NCI-H82 (cell line): ENCODE data around the gene MTFR1L.

Source experiments
- DNase-seq: peaks from one replicate; lab custom pipeline; 2025; lab: John Stamatoyannopoulos, UW

The MTFR1L gene

DNA sequence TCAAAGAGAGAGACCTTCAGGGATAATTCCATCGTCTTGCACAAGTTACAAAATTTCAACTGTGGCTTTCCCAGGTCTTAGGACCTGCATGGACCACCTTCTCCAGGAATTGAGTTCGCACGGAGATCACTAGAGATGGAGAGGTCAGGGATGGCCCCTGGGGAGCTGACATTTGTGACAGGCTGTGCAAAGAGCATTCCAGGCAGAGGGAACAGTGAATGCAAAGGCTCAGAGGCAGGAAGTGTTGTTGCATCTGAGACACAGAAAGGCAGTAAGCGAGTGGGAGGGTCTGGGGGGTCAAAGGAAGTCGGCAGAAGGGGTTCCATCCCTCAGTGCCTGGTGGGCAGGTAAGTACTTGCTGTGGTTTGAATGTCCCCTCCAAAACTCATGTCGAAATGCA lies 29.3 kb upstream of the MTFR1L start:
- DNase-seq: no peak

GRCh38 chr1:25792115-25792514 lies 27.6 kb upstream of the MTFR1L start:
- no peak for DNase-seq

DNA sequence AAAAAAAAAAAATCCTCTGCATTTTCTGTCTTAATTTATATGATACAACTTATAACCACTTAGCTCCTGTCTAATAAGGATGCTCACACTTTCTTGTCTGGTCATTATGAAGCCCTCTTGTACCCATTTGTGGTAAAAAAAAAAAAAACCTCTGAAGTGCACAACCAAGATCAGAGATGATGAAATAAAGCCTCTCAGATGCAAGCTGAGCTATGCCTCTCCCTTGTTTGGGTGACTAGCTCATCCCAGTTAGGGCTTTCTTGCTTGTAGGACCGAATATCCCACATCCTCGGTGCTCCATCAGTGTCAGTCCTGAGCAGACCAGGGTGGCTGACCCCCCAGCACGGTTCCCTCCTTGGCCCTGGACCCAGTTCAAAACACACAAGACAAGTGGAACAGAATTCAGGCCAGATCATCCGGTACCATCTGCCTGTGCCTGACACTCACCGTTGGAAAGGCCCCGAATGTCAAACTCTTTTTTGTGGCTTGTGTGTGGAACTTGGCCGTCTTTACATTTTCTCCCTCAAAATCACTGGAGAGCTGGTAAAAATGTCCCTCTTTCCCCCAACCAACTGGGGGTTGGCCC lies 26.1 kb upstream of the MTFR1L start:
- no peak for DNase-seq

- peak; percentile 69 for DNase-seq
Observed at GRCh38 chr1:25794325-25794724, 25.4 kb upstream of the MTFR1L start.

GRCh38 chr1:25795211-25795610 lies 24.5 kb upstream of the MTFR1L start:
- DNase-seq: no peak

GRCh38 chr1:25795946-25796810 lies 23.6 kb upstream of the MTFR1L start:
- no peak for DNase-seq

DNA sequence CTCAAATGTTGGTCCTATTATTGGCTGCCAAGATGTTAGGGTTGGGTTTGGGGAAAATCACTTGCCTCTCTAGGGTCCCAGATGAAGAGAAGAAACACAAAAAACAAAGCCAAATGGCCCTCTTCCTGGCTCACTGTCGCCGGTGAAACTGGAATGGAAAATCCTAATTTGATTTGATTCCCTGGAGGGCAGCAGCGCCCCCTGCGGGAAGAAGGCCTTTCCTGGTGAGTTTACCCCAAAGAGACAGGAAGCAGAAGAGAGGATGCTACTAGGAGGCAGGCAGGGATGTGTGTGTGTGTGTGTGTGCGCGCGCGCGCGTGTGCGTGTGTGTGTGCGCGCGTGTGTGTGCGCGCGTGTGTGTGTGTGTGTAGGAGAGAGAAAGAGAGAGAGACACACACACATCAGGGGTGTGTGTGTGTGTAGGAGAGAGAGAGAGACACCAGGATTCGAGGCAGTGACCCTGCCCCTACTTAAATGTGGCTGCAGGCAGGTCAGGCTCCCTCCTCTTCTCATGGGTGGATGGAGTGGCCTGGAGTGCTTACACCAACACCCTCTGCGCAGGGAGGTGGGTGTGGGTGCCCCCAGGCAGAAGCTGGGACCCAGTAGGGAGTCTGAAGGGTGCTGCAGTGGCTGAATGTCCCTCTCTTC lies 22.8 kb upstream of the MTFR1L start:
- peak; percentile 91 for DNase-seq

- DNase-seq: peak; percentile 60
Observed at GRCh38 chr1:25797939-25798338, 21.8 kb upstream of the MTFR1L start.

- no peak for DNase-seq
Observed at GRCh38 chr1:25798666-25799351, 20.9 kb upstream of the MTFR1L start.

- DNase-seq: no peak
Observed at GRCh38 chr1:25799352-25799934, 20.3 kb upstream of the MTFR1L start.

DNA sequence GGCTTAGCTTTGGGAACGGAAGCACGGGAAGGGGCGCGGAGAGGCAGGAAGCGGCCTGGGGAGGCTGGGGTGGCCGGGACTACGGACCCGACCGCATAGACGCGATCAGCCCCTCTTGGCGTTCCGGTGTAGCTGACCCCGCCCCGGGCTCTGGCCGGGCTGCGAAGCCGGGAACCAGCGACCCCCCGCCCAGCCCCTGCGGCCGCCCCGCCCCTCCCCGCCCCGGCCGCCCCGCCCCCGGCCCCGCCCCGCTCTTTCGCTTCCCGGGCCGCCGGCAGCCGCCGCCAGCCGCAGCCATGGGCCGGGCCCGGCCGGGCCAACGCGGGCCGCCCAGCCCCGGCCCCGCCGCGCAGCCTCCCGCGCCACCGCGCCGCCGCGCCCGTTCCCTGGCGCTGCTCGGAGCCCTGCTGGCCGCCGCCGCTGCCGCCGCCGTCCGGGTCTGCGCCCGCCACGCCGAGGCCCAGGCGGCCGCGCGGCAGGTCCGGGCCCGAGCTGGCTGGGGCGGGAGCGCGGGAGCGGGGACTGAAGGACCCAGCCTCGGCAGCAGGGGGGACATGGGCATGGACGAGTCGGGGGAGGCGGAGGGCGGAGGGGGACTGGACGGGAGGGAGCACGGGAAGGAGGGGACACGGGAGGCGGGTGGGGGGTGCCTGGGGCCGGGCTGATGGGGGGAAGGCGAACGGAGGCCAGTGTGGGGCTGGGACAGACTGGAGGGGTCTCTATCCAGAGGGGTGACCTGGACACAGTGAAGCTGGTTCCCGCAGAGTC lies 19.6 kb upstream of the MTFR1L start, which contains the start of gene SELENON:
Gene SELENON, plus strand, starts transcription at position 259 of the 768 bp plus-strand sequence. Its CDS starts 38 bp downstream, at position 297.
- peak; percentile 67 for DNase-seq

DNA sequence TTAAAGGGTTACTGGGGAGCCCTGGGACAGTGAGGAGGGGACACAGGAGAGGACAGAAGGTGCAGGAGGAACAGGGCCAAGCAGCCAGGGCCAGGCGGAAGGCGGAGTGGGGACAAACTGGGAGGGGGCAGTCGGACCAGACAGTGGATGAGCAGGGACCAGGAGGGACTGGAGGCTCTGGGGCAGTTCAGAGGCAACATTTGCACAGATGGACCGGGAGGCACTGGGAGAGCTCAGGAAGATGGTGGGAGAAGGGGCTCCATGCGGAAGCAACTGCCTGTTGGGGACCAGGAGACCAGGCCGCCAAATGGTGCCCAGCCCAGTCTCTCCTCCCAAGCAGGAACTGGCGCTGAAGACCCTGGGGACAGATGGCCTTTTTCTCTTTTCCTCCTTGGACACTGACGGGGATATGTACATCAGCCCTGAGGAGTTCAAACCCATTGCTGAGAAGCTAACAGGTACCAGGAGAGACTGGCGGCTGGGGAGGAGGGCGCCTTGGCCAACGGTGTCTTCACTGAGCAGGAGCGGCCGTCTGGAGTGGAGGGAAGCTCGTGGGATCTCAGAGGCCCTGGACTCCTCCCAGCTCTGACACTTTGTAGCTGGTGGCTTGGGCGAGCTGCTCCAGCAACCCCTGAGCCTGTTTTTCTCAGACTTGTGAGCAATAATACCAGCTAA lies 18.9 kb upstream of the MTFR1L start:
- peak; percentile 48 for DNase-seq

GRCh38 chr1:25802915-25803314 lies 16.8 kb upstream of the MTFR1L start:
- peak; percentile 42 for DNase-seq

DNA sequence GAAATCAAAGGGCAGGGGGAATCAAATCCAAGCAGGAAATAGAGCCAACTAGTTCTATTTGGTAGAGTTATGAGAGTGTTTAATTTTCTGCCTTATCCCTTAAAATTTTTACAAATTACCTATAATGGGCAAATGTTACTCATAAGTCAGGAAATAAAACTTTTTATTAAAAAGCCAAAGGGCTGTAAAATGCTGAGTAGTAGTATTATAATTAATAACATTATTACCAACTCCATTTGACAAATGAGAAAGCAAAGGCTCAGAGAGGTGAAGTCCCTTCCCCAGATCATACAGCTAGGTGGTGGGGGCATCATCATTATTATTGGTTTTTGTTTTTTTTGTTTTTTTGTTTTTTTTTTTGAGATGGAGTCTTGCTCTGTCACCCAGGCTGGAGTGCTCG lies 16.4 kb upstream of the MTFR1L start:
- no peak for DNase-seq

- no peak for DNase-seq
Observed at GRCh38 chr1:25804244-25804963, 15.3 kb upstream of the MTFR1L start.

DNA sequence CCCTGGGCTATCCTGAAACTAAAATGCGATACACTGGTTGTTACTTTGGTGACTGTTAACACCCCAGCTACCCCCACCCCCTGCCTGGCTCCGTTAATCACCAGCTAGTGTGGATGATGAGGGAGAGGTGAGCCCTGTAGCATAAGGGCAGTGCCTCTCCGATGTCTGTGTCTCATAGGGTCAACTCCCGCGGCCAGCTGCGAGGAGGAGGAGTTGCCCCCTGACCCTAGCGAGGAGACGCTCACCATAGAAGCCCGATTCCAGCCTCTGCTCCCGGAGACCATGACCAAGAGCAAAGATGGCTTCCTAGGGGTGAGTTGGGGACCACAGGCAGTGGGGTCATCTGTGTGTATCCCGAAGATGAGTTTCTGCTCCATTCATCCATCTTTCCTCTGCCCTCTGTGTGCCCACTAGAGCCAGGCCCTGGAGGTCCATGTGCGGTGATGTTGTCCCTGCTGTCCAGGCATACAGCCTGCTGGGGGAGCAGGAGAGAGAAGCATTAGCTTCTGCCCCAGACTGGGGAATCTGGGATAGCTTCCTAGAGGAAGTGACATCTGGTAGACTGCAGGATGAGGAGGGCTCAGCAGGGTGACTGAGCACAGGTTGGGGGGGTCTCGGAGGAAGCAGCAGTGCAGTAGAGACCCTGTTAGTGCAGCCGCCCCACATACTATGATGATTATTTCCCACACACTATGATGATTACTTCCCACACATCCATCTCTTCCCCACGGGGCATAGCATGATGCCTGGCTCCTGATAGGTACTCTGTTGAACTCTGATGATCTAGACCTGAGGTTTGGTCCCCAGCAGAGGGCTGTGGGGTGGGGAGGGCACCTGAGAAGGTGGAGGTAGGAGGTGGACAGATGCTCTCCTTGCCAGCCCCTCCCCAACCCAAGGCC lies 14.5 kb upstream of the MTFR1L start:
- peak; percentile 41 for DNase-seq

DNA sequence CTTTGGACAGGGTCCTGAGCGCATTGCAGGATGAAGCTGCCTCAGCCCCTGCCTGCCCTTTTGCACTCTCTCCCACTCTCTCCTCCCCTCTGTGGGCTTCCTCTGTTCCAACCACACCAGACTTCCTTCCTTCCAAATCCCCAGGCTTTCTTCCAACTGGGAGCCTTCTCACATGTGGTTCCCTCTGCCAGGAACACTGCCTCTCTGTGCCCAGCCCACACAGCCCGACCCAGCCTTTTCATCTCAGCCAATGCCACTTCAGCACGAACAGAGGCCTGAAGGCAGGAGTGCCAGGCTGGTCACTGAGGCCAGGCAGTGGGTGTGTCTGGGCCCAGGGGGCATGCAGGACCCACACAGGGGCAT lies 13.9 kb upstream of the MTFR1L start:
- DNase-seq: no peak

DNA sequence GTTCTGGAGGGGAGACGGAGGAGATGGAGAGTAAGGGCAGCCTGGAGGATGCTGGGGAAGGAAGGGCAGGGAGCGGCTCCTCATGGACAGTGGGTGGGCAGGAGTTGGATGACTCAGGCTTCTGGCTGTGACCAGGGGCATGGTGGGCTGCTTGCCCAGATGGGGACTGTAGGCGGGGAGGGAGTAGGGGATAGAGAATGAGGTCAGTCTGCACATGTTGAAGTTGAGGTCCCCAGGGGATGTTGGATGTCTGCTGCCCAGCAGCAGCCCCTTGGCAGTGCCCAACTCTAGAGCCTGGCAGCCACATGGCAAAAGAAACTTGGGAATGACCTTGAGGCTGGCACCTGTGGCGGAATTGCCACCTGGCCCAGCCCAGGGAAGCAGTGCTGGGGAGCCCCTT lies 13.3 kb upstream of the MTFR1L start:
- DNase-seq: no peak
